ENCODE results near the gene RGS14. TPM values are rescaled to one million over a fixed set of nuclear protein-coding genes. Genes with fewer than 3 reads are reported as not detected.

RGS14 gene
- total and polyA plus RNA-seq, 2 donors (not counting 3 experiments of a cell fraction or from before 2014, with no cell fraction given), result 4.3 to 7.3 TPM

DNA sequence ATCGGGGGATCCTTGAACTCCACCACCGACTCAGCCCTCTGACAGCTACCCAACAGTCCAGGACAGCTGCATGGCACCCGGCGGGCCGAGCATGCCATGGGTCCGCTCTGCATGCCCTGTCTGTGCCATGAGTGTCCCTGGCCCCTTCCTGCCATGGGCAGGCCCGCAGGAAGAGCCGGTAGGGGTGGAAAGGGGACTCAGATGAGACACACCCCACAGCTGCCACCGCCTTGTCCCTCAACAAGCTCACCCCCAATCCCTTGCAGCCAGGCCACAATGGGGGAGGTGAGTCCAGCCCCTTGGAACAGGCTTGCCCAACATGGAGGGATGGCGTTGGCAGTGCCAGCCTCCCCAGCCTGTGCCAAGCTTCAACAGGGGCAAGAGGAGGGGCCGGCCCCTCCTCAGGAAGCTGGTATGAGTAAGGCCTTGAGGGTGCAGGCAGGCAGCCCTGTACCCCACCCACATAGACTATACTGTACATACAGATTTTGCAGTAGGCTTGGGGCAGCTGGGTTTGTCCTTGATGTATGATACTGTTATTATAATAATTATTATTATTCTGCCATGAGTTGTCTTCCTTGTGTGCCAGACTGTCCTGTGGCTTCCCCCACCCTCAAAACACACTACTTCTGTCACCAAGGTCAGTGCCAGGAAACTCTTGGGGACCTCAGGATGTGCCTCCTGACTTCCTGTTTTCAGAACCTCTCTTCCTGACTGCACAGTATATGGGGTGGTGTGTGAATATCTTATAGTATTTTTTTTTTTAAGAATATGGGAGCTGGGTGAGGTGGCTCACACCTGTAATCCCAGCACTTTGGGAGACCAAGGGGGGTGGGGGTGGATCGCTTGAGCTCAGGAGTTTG lies 14.5 kb downstream of the RGS14 start:
- Histone ChIP-seq H3K9me3 (replicated peaks; ENCODE audit: control insufficient read depth, insufficient read depth, low read length) (no peaks in the 10 kb centered on the region), H2AFZ (ENCODE audit: low read depth, low read length) (no peak overlapping the region), H3K36me3 (ENCODE audit: control insufficient read depth in 2 of 2, extremely low read depth in 1 of 2, insufficient read depth in 2 of 2, low read length in 2 of 2) (no peaks in the 10 kb centered on the region), H3K9me1 (replicated peaks; ENCODE audit: control insufficient read depth, extremely low read depth, insufficient read depth, low read length) (no peaks in the 10 kb centered on the region), H3K4me3 (replicated peaks in 1 of 3; ENCODE audit: insufficient read depth in 1 of 3, low read depth in 1 of 3, low read length in 3 of 3) (no peak overlapping the region), H3K4me1 (ENCODE audit: control insufficient read depth, extremely low read depth, insufficient read depth, low read length) (peaks cover 19% of the 10 kb centered on the region), H3K27ac (ENCODE audit: insufficient read depth, low read depth, low read length) (no peak overlapping the region), H4K20me1 (replicated peaks; ENCODE audit: control insufficient read depth, extremely low read depth, insufficient read depth, low read length) (no peaks in the 10 kb centered on the region), H3K9ac (replicated peaks; ENCODE audit: extremely low read depth, insufficient read depth, low read length) (no peak overlapping the region), H3K27me3 (ENCODE audit: control insufficient read depth in 2 of 2, insufficient read depth in 2 of 2, low read length in 2 of 2) (no peaks in the 10 kb centered on the region), H3K4me2 (ENCODE audit: insufficient read depth, low read length) (no peak overlapping the region), H3K79me2 (ENCODE audit: control insufficient read depth, insufficient read depth, low read length) (no peaks in the 10 kb centered on the region)
- ChIA-PET CTCF (interaction anchor here (1.1 to 5.8 kb wide), 11 partner anchors 7 to 260 kb away, joined by 3 to 64 read pairs (median 8); partner anchors contain the start of gene SLC34A1), POLR2A (interaction anchor here (0.9 kb wide), 1 partner anchor 62 kb away, joined by 3 read pairs; no protein-coding TSS in a partner anchor)
- FAIRE-seq, result peak; percentile 40
- no TSS peak for BruUV-seq (replicated peaks)
- dilution Hi-C loops (cut with MboI; ENCODE audit: extremely low pct_ligation_motif_present, low sequenced_read_pairs) (no loop called here), intact Hi-C loops (cut with micrococcal nuclease) (no loop called here)
- DNase-seq (ENCODE audit: low read depth, low spot score), result no peak
- no peak for TF ChIP-seq MYC (IDR thresholded peaks at IDR 0.05; ENCODE audit: low read depth, low read length)
- TF ChIP-seq MAX (IDR thresholded peaks at IDR 0.05; ENCODE audit: insufficient read depth, insufficient read length), result no peak
- no peak for TF ChIP-seq EZH2 (IDR thresholded peaks at IDR 0.05; ENCODE audit: borderline replicate concordance, low read depth, low read length, severe bottlenecking)
- no peak for TF ChIP-seq FOS (IDR thresholded peaks at IDR 0.05; ENCODE audit: borderline replicate concordance, insufficient read depth, low read length)
- no peak for TF ChIP-seq POLR2AphosphoS5 (IDR thresholded peaks at IDR 0.05; ENCODE audit: insufficient read depth, low read depth, low read length)
- no peak for TF ChIP-seq GATA2 (IDR thresholded peaks at IDR 0.05; ENCODE audit: insufficient read depth, insufficient read length, low read depth, low read length)
- TF ChIP-seq JUN (IDR thresholded peaks at IDR 0.05; ENCODE audit: borderline replicate concordance, insufficient read depth, insufficient read length, low read depth), result no peak
- TF ChIP-seq, protein P1, sequence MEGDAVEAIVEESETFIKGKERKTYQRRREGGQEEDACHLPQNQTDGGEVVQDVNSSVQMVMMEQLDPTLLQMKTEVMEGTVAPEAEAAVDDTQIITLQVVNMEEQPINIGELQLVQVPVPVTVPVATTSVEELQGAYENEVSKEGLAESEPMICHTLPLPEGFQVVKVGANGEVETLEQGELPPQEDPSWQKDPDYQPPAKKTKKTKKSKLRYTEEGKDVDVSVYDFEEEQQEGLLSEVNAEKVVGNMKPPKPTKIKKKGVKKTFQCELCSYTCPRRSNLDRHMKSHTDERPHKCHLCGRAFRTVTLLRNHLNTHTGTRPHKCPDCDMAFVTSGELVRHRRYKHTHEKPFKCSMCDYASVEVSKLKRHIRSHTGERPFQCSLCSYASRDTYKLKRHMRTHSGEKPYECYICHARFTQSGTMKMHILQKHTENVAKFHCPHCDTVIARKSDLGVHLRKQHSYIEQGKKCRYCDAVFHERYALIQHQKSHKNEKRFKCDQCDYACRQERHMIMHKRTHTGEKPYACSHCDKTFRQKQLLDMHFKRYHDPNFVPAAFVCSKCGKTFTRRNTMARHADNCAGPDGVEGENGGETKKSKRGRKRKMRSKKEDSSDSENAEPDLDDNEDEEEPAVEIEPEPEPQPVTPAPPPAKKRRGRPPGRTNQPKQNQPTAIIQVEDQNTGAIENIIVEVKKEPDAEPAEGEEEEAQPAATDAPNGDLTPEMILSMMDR (IDR thresholded peaks at IDR 0.05; ENCODE audit: extremely low read depth in 1 of 2, insufficient read depth in 1 of 2, low read depth in 1 of 2, low read length in 2 of 2), result no peak
- no peak for TF ChIP-seq POLR2A (IDR thresholded peaks at IDR 0.05; ENCODE audit: low read depth, low read length)
